Caco-2 (cell line): ENCODE data around the gene MYL11. TPM values are rescaled to one million over a fixed set of nuclear protein-coding genes. Genes with fewer than 3 reads are reported as not detected.

Experiments
- BruUV-seq: library from RNA; stranded (reverse); fragments of 400-500 nt; replicated peaks from 2 replicates; lab custom pipeline; 2021; lab: Mats Ljungman, UMichigan
- CTCF ChIA-PET: fragments of 300-600 bp; sonication (Branson Sonifier 250); formaldehyde crosslinking; loops from one replicate; lab custom pipeline; 2022; ENCODE audit warnings: antibody characterized with exemption; lab: Charles Lee
- POLR2A ChIA-PET: fragments of 300-600 bp; sonication (Branson Sonifier 250); formaldehyde crosslinking; loops from one replicate; lab custom pipeline; 2022; ENCODE audit warnings: antibody characterized with exemption; lab: Charles Lee
- DNase-seq, 2 experiments: peaks; one replicate each; pipeline versions ENCODE4 v3.0.0 to v3.0.0-alpha.2; 2020 to 2022
- H3K27me3 ChIP-seq: replicated peaks from 2 replicates; pipeline ENCODE4 v1.6.0; 2011; ENCODE audit warnings: low read length; ENCODE audit not compliant: control insufficient read depth, insufficient read depth
- H3K36me3 ChIP-seq: 2 replicates; pipeline ENCODE4 v1.5.1; 2011; ENCODE audit warnings: low read length; ENCODE audit not compliant: control insufficient read depth, insufficient read depth
- H3K4me1 ChIP-seq: fragments of 250-450 bp; sonication (Bioruptor Pico); 2 replicates; pipeline ENCODE4 v1.5.1; 2020; ENCODE audit warnings: mild to moderate bottlenecking
- H3K4me3 ChIP-seq: 2 replicates; pipeline ENCODE4 v1.5.1; 2011; ENCODE audit warnings: low read depth, mild to moderate bottlenecking, control low read depth, low read length
- H3K9me3 ChIP-seq: fragments of 250-450 bp; sonication (Bioruptor Pico); 2 replicates; pipeline ENCODE4 v1.5.1; 2020; ENCODE audit warnings: mild to moderate bottlenecking, moderate library complexity
- H3K27ac Mint-ChIP-seq: one replicate; pipeline ENCODE4 v1.8.0; 2022; ENCODE audit warnings: mixed read lengths; ENCODE audit not compliant: unreplicated experiment
- H3K27me3 Mint-ChIP-seq: one replicate; pipeline ENCODE4 v1.8.0; 2022; ENCODE audit warnings: mixed read lengths; ENCODE audit not compliant: insufficient read depth, unreplicated experiment
- H3K36me3 Mint-ChIP-seq: one replicate; pipeline ENCODE4 v1.8.0; 2022; ENCODE audit warnings: mild to moderate bottlenecking, mixed read lengths; ENCODE audit not compliant: insufficient read depth, unreplicated experiment
- H3K4me1 Mint-ChIP-seq: one replicate; pipeline ENCODE4 v1.8.0; 2022; ENCODE audit warnings: low read depth, mixed read lengths; ENCODE audit not compliant: unreplicated experiment
- H3K4me3 Mint-ChIP-seq: one replicate; pipeline ENCODE4 v1.8.0; 2022; ENCODE audit warnings: mild to moderate bottlenecking, moderate library complexity, mixed read lengths; ENCODE audit not compliant: unreplicated experiment
- H3K9me3 Mint-ChIP-seq: one replicate; pipeline ENCODE4 v1.8.0; 2022; ENCODE audit warnings: mixed read lengths; ENCODE audit not compliant: unreplicated experiment
- intact Hi-C: fragments of 100-400 bp; cut with micrococcal nuclease; formaldehyde crosslinking; loops from one replicate; pipeline ENCODE4 v1.10.0; 2022; ENCODE audit not compliant: unreplicated experiment
- total RNA-seq: library from RNA; stranded (reverse); gene quantifications from 2 replicates; pipeline ENCODE4 v1.2.3, GENCODE V29; 2022
- TF ChIP-seq, protein P1 (sequence below), 2 experiments: fragments of 200-600 bp in 1 of 2; IDR thresholded peaks; 1 replicate in 1 of 2; 2 replicates in 1 of 2; pipeline versions ENCODE4 v1.5.1 to v1.8.0; 2011 to 2022; ENCODE audit warnings: antibody characterized with exemption in 1 of 2, control low read depth in 1 of 2, inconsistent platforms in 1 of 2, low read depth in 1 of 2, low read length in 1 of 2, mild to moderate bottlenecking in 1 of 2, moderate library complexity in 1 of 2; ENCODE audit not compliant: insufficient read depth in 1 of 2, severe bottlenecking in 1 of 2, unreplicated experiment in 1 of 2

Gene MYL11
- total RNA-seq, 1 experiment from 2014 or later: 2.9 TPM

DNA sequence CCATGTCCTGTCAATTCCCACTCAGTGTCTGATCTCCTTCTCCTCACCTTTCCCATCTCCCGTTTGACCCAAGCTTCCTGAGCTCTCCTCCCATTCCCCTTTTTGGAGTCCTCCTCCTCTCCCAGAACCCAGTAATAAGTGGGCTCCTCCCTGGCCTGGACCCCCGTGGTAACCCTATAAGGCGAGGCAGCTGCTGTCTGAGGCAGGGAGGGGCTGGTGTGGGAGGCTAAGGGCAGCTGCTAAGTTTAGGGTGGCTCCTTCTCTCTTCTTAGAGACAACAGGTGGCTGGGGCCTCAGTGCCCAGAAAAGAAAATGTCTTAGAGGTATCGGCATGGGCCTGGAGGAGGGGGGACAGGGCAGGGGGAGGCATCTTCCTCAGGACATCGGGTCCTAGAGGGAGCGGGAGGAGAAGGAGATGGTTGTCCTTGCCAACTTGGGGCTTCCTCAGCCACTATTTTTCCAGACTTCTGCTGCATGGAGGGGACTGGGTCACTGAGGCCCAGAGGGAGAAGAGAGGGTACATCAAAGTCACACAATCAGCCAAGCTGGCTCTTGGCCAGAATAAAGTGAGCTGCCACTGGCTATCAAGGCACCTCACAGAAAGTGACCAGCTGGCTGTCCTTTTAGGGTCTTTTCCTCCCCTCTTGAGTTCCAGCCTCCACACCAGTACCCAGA is 2.4 kb upstream of the MYL11 start:
- ChIA-PET POLR2A (interaction anchor here (0.5 to 2.0 kb wide), 5 partner anchors 18 to 309 kb away, joined by 3 to 30 read pairs (median 10); partner anchors contain the start of genes ALDOA, CD2BP2, ZNF48 and ZNF771), CTCF (interaction anchor here (1.9 to 2.0 kb wide), 2 partner anchors 23 to 37 kb away, joined by 17 to 18 read pairs; partner anchors contain the start of gene ZNF48)
- intact Hi-C loops: no loop called here
- TF ChIP-seq, protein P1, sequence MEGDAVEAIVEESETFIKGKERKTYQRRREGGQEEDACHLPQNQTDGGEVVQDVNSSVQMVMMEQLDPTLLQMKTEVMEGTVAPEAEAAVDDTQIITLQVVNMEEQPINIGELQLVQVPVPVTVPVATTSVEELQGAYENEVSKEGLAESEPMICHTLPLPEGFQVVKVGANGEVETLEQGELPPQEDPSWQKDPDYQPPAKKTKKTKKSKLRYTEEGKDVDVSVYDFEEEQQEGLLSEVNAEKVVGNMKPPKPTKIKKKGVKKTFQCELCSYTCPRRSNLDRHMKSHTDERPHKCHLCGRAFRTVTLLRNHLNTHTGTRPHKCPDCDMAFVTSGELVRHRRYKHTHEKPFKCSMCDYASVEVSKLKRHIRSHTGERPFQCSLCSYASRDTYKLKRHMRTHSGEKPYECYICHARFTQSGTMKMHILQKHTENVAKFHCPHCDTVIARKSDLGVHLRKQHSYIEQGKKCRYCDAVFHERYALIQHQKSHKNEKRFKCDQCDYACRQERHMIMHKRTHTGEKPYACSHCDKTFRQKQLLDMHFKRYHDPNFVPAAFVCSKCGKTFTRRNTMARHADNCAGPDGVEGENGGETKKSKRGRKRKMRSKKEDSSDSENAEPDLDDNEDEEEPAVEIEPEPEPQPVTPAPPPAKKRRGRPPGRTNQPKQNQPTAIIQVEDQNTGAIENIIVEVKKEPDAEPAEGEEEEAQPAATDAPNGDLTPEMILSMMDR (IDR thresholded peaks at IDR 0.05; ENCODE audit: insufficient read depth in 1 of 2, low read depth in 1 of 2, low read length in 1 of 2, severe bottlenecking in 1 of 2, unreplicated experiment in 1 of 2): no peak
- Histone ChIP-seq H3K4me1 (peaks cover 36% of the 10 kb centered on the region), H3K9me3 (no peaks in the 10 kb centered on the region), H3K4me3 (no peak overlapping the region), H3K27me3 (no peaks in the 10 kb centered on the region), H3K36me3 (no peaks in the 10 kb centered on the region)
- peak overlapping the region; percentile 99 for H3K27ac Mint-ChIP-seq
- H3K9me3 Mint-ChIP-seq: no peaks in the 10 kb centered on the region
- no peaks in the 10 kb centered on the region for H3K27me3 Mint-ChIP-seq
- no TSS peak for BruUV-seq
- H3K36me3 Mint-ChIP-seq: peaks cover 13% of the 10 kb centered on the region
- no peak for DNase-seq
- H3K4me1 Mint-ChIP-seq: peaks cover 32% of the 10 kb centered on the region
- H3K4me3 Mint-ChIP-seq: peak overlapping the region; percentile 83

DNA sequence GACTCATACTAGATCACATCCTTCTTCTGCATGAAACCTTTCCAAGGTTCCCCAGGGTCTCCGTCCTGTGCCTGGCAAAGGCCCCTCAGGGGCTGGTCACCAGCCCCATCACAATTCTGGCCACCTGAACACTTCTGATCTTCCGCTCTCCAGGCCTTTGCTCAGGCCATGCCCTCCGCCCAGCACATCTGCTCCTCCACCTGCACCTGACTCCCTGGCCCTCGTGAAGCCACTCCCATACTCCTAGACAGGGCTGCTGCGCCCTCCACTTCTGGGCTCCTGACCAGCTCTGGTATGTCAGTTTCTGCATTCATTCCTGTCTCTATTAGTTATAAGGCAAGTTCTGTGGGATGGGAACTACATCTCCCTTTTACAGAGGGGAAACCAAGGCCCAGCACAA is 1.9 kb upstream of the MYL11 start:
- H3K36me3 Mint-ChIP-seq: peaks cover 19% of the 10 kb centered on the region
- CTCF ChIA-PET: no interaction called here
- no TSS peak for BruUV-seq
- no peaks in the 10 kb centered on the region for H3K27me3 ChIP-seq
- no peaks in the 10 kb centered on the region for H3K9me3 Mint-ChIP-seq
- DNase-seq: no peak
- H3K27me3 Mint-ChIP-seq: no peaks in the 10 kb centered on the region
- peaks cover 27% of the 10 kb centered on the region for H3K4me1 Mint-ChIP-seq
- TF ChIP-seq, protein P1 (IDR thresholded peaks at IDR 0.05; ENCODE audit: insufficient read depth in 1 of 2, low read depth in 1 of 2, low read length in 1 of 2, severe bottlenecking in 1 of 2, unreplicated experiment in 1 of 2): no peak
- peak overlapping the region; percentile 99 for H3K27ac Mint-ChIP-seq
- POLR2A ChIA-PET: interaction anchor here (0.5 kb wide), 1 partner anchor 309 kb away, joined by 3 read pairs; no protein-coding TSS in a partner anchor
- peaks cover 32% of the 10 kb centered on the region for H3K4me1 ChIP-seq
- H3K9me3 ChIP-seq: no peaks in the 10 kb centered on the region
- no peaks in the 10 kb centered on the region for H3K36me3 ChIP-seq
- intact Hi-C loops: no loop called here
- H3K4me3 Mint-ChIP-seq: no peak overlapping the region
- H3K4me3 ChIP-seq: no peak overlapping the region

DNA sequence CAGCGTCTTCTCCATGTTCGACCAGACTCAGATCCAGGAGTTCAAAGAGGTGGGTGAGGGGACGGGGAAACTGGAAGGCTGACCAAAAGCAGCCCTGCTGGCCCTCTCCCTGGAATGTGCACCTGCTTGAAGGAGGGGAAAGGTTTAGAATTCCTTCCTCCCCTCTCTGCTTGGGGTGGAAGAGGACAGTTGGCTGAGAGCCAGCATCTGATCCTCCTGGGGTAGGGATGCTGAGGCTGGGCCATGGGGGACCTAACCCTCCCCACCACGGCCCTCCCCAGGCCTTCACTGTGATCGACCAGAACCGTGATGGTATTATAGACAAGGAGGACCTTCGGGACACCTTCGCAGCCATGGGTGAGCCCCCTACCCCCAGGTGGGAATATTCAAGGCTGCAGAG is 1.3 kb downstream of the MYL11 start:
- no peaks in the 10 kb centered on the region for H3K9me3 ChIP-seq
- Mint-ChIP-seq H3K36me3 (peaks cover 20% of the 10 kb centered on the region), H3K4me1 (peaks cover 30% of the 10 kb centered on the region), H3K27me3 (no peaks in the 10 kb centered on the region), H3K27ac (peak overlapping the region; percentile 57), H3K4me3 (no peak overlapping the region), H3K9me3 (no peaks in the 10 kb centered on the region)
- no peaks in the 10 kb centered on the region for H3K27me3 ChIP-seq
- intact Hi-C loops: no loop called here
- peaks cover 26% of the 10 kb centered on the region for H3K4me1 ChIP-seq
- TF ChIP-seq, protein P1 (IDR thresholded peaks at IDR 0.05; ENCODE audit: insufficient read depth in 1 of 2, low read depth in 1 of 2, low read length in 1 of 2, severe bottlenecking in 1 of 2, unreplicated experiment in 1 of 2): no peak
- ChIA-PET POLR2A (interaction anchor here (0.6 to 1.1 kb wide), 2 partner anchors 21 to 1416 kb away, joined by 4 to 15 read pairs; partner anchors contain the start of gene CD2BP2), CTCF (no interaction called here)
- no peak overlapping the region for H3K4me3 ChIP-seq
- no TSS peak for BruUV-seq
- no peak for DNase-seq
- no peaks in the 10 kb centered on the region for H3K36me3 ChIP-seq
